ENCODE results near the gene OPCML.
"Not testable (repeated sequence)": the region's sequence is repeated elsewhere in the genome, so short reads cannot be mapped to it uniquely, and the experiment has no call there.

The OPCML gene

GRCh38 chr11:132396318-132396717 lies 1136.0 kb downstream of the OPCML start:
- ChIA-PET CTCF (no interaction called here), POLR2A (no interaction called here)
- DNase-seq (ENCODE audit: extremely low spot score), result no peak
- no peak for TF ChIP-seq CTCF (IDR thresholded peaks at IDR 0.05; ENCODE audit: control extremely low read depth, extremely low read depth, low read depth, missing control alignments)

- no peak for DNase-seq (ENCODE audit: extremely low spot score)
- CTCF ChIA-PET, result interaction anchor here (0.9 kb wide), 1 partner anchor 48 kb away, joined by 3 read pairs; no protein-coding TSS in a partner anchor
Measured at GRCh38 chr11:132395434-132395833, 1136.9 kb downstream of the OPCML start.

GRCh38 chr11:132379540-132379939 lies 1152.8 kb downstream of the OPCML start:
- POLR2A ChIA-PET, result no interaction called here
- TF ChIP-seq CTCF (IDR thresholded peaks at IDR 0.05; ENCODE audit: control extremely low read depth, extremely low read depth, low read depth, missing control alignments), result no peak
- CTCF ChIA-PET, result no interaction called here
- no peak for DNase-seq (ENCODE audit: extremely low spot score)

More at GRCh38 chr11:132395434-132395833, 1136.9 kb downstream of the OPCML start:
- no peak for TF ChIP-seq CTCF (IDR thresholded peaks at IDR 0.05; ENCODE audit: control extremely low read depth, extremely low read depth, low read depth, missing control alignments)
- POLR2A ChIA-PET, result no interaction called here

- ChIA-PET POLR2A (no interaction called here), CTCF (interaction anchor here (0.8 kb wide), 1 partner anchor 59 kb away, joined by 3 read pairs; no protein-coding TSS in a partner anchor)
- no peak for TF ChIP-seq CTCF (IDR thresholded peaks at IDR 0.05; ENCODE audit: control extremely low read depth, extremely low read depth, low read depth, missing control alignments)
- no peak for DNase-seq (ENCODE audit: extremely low spot score)
Measured at GRCh38 chr11:132373405-132374143, 1158.7 kb downstream of the OPCML start.

- POLR2A ChIA-PET; CTCF ChIA-PET; DNase-seq (ENCODE audit: extremely low spot score): not testable (repeated sequence)
Measured at GRCh38 chr11:132370114-132370513, 1162.2 kb downstream of the OPCML start.

- no peak for DNase-seq (ENCODE audit: extremely low spot score)
- POLR2A ChIA-PET, result no interaction called here
- CTCF ChIA-PET, result no interaction called here
- TF ChIP-seq CTCF (IDR thresholded peaks at IDR 0.05; ENCODE audit: control extremely low read depth, extremely low read depth, low read depth, missing control alignments), result no peak
Measured at GRCh38 chr11:132367293-132367692, 1165.0 kb downstream of the OPCML start.

GRCh38 chr11:132365650-132366049 lies 1166.7 kb downstream of the OPCML start:
- no peak for TF ChIP-seq CTCF (IDR thresholded peaks at IDR 0.05; ENCODE audit: control extremely low read depth, extremely low read depth, low read depth, missing control alignments)
- ChIA-PET CTCF (interaction anchor here (1.4 to 1.6 kb wide), 2 partner anchors 37 to 44 kb away, joined by 3 read pairs; no protein-coding TSS in a partner anchor), POLR2A (no interaction called here)
- no peak for DNase-seq (ENCODE audit: extremely low spot score)
